ENCODE data around the gene SNX15.
"Not testable (repeated sequence)": the region's sequence is repeated elsewhere in the genome, so short reads cannot be mapped to it uniquely, and the experiment has no call there.

Gene SNX15

DNA sequence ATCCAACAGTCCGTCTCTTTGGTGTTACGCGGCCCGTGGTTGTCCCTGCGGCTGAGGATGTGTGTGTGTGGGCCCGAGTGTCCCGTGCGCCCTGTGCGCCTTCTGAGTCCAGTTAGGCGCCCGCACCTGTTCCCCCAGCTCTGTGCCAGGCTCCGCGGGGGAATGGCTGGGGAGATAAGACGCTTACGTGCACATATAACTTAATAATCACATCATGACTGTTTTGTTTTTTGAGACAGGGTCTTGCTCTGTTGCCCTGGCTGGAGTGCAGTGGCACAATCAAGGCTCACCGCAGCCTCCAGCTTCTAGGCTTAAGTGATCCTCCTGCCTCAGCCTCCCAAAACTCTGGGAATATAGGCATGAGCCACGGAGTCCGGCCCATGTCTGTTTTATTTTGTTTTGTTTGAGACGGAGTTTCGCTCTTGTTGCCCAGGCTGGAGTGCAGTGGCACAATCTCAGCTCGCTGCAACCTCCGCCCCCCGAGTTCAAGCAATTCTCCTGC lies 12.5 kb upstream of the SNX15 start:
- no peak for DNase-seq (ENCODE audit: low read depth in 3 of 3, low spot score in 1 of 3)

DNA sequence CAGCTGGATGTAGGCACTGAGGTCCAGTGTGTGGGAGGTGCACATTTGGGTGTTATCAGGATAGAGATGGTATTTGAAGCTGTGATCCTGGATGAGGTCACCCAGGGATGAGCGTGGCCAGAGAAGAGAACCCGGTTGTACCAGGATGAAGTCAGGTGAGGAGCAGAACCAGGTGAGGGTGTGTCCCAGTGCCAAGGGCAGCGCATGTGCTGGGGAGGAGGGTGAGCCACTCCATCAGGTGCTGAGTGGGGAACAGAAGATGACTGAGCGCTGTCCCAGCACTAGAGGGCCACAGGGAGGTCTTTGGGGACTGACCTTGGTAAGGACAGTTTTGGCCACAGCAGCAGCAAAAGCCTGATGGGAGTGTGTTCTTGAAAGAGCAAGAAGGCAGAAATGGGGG lies 10.5 kb upstream of the SNX15 start:
- DNase-seq (ENCODE audit: low read depth in 3 of 3, low spot score in 1 of 3): no peak

DNA sequence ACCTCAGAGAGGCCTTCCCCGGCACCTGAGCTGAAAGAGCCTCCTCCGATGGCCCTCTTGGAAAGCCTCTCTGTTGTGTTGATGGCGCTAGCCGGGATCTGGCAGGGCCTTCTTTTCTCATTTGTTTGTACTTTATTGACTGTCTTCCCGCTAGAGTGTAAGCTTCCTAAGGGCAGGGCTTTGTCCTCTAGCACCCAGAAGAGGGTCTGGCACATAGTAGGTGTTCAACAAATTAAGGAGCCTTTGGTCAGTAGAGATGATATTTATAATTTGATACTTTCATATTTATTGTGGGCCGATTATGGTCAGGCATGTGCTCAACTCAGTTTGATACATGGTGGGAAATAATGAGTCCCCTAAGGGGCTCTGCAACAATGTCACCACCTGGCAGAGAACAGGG lies 9.3 kb upstream of the SNX15 start:
- DNase-seq (ENCODE audit: low read depth in 3 of 3, low spot score in 1 of 3): no peak

DNA sequence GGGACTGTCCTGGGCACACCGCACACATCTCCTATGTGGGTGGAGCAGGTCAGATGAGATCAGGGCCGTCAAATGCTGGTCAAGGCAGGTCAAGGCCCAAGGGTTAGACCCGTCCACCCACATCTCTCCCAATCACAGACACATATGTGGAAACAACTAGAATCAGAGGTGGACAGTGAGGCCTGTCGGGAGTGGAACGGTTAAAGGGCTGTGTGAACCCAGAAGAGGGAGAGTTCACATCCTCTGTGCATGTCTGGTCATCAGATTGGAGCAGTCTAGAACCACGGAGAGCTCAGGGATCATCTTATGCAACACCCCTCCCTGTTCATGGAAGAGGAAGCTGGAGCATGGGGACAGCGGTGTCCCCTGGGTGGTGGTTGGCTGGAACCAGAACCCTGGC lies 7.4 kb upstream of the SNX15 start:
- DNase-seq (ENCODE audit: low read depth in 3 of 3, low spot score in 1 of 3): no peak

DNA sequence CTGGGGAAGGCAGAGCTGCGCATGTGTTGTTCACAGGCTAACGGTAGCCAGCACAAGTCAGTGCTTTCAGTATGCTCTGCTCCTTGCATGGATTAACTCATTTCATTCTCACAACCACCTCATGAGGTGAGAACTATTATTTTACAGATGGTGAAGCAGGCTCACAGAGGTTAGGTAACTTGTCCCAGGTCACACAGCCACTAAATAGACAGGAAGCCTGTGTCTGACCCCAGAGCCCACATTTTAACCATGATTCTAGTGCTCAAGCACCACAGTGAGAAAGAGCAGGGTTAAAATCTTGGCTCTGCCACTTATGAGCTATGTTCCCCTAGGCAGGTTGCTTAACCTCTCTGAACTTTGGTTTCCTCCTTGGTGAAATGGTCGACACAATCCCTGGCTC lies 6.2 kb upstream of the SNX15 start:
- DNase-seq (ENCODE audit: low read depth in 3 of 3, low spot score in 1 of 3): no peak

DNA sequence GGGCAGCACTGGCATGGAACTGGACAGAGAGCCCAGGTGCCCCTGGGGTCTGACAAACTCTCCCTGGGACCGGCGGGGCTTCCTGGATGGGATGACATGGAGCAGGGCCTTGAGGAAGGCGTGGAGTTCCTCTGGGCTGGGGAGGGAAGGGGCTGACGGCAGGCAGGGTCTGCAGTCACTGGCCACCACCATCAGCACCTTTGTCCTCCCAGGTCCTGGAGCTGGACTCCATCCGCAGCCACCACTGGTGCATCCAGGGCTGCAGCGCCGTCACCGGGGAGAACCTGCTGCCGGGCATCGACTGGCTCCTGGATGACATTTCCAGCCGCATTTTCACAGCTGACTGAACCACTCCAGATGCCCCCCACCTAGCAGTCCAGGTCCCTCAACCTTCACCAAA lies 5.7 kb upstream of the SNX15 start:
- DNase-seq (ENCODE audit: low read depth in 3 of 3, low spot score in 1 of 3): no peak

DNA sequence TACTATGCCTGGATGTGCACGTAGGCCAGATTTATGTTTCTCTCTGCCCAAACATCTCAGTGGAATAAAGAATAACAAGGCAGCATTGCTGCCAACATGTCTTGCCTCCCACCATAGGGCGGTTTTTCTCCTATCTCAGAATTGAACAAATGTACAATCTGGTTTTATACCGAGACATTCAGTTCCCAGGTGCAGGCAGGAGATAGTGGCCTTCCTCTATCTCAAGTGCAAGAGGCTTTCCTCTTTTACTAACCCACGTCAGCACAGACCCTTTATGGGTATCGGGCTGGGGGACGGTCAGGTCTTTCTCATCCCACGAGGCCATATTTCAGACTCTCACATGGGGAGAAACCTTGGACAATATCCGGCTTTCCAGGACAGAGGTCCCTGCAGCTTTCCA lies 3.7 kb upstream of the SNX15 start:
- not testable (repeated sequence) for DNase-seq (ENCODE audit: low read depth in 3 of 3, low spot score in 1 of 3)

DNA sequence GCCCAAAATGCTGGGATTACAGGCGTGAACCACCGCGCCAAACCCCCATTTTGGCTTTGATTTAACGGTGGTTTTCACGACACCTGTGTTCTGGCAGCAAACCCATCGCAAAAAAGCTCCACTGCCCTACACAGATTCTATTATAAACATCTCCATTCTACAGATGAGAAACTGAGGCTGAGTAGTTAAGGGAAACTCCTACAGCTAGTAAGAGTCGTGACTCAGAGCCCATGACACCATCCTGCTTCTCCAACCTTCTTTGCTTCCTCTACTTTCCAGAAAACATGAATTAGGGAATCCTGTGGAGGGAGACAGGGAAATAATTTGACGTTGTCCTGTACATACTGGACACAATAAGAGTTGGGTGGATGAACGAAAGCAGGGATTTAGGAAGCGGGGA lies 429 bp upstream of the SNX15 start:
- no peak for DNase-seq (ENCODE audit: low read depth in 3 of 3, low spot score in 1 of 3)

DNA sequence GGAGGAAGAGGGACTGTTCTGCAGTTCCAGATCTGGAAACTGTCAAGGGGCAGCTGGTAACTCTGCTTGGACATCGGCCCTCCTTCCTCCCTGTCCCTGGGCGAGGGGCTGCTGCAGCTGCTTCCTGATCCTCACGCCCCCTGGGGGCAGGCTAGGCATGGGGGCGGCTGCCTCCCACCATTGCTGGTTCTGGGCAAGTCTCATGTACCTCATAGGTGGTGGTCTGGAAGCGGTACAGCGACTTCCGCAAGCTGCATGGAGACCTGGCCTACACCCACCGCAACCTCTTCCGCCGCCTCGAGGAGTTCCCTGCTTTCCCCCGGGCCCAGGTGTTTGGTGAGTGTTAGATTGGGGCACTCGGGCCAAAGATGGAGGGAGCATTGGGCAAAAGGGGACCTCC lies 5.0 kb downstream of the SNX15 start:
- no peak for DNase-seq (ENCODE audit: low read depth in 3 of 3, low spot score in 1 of 3)

DNA sequence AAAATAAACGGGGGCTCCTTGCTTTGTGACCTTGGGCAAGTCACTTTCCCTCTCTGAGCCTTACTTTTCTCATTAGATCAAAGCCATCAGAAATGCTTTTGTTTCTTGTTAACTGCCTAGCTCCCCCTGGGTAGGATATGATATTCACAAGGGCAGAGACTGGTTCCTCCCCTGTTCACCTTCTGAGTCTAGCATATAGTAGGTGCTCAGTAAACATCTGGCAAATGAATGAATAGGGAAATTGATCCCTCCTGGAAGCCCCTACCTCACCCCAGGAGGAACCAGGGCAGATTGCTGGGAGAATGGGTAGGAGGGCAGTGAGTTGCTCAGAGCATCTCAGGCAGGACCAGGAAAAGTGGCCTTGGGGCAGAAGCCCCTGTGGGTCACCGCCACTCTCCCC lies 7.2 kb downstream of the SNX15 start:
- DNase-seq (ENCODE audit: low read depth in 3 of 3, low spot score in 1 of 3): no peak

DNA sequence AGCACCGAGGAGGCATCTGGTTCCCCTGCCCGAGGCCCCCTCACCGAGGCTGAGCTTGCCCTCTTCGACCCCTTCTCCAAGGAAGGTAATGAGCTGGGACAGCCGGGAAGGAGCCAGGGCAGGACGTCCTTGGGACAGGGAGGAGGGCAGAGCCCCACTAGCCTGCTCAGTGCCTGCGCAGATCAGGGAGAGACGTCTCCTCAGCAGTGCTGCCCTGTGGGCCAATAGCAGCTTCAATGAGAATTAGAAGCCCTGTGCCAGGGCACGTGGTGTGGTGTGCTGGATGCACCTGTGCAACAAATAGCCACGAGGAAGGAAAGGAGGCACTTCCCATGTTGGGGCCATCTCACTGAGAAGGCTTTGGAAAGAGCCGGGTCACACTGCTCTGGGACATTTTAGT lies 8.3 kb downstream of the SNX15 start:
- DNase-seq (ENCODE audit: low read depth in 3 of 3, low spot score in 1 of 3): no peak

DNA sequence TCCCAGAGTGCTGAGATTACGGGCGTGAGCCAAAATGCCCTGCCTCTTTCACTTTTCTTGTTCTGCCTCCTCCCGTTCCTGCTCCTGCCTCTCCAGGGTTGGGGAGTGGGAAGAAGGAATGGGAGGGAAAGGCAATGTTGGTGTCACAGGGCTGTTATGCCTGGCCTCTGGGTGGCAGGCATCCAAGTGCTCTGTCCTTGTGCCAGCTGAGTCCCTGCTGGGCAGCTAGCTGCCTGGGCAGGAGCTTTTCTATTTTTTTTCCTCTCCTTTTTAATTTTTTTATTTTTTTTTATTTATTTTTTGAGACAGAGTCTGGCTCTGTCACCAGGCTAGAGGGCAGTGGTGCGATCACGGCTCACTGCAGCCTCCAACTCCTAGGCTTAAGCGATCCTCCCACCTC lies 9.7 kb downstream of the SNX15 start:
- DNase-seq (ENCODE audit: low read depth in 3 of 3, low spot score in 1 of 3): no peak

DNA sequence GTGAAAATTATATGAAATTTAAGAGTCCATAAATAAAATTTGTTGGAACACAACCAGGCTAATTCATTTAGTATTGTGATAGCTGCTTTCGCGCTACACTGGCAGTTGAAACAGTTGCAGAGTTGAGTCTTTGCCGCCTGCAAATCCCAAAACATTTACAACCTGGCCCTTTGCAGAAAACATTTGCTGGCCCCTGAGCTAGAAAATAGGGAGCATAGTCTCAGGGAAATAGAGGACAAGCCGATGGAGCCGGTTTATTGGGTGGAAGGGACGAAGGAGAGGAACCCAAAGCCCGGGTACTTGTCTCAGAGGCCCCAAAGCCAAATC lies 13.2 kb downstream of the SNX15 start:
- no peak for DNase-seq (ENCODE audit: low read depth in 3 of 3, low spot score in 1 of 3)

DNA sequence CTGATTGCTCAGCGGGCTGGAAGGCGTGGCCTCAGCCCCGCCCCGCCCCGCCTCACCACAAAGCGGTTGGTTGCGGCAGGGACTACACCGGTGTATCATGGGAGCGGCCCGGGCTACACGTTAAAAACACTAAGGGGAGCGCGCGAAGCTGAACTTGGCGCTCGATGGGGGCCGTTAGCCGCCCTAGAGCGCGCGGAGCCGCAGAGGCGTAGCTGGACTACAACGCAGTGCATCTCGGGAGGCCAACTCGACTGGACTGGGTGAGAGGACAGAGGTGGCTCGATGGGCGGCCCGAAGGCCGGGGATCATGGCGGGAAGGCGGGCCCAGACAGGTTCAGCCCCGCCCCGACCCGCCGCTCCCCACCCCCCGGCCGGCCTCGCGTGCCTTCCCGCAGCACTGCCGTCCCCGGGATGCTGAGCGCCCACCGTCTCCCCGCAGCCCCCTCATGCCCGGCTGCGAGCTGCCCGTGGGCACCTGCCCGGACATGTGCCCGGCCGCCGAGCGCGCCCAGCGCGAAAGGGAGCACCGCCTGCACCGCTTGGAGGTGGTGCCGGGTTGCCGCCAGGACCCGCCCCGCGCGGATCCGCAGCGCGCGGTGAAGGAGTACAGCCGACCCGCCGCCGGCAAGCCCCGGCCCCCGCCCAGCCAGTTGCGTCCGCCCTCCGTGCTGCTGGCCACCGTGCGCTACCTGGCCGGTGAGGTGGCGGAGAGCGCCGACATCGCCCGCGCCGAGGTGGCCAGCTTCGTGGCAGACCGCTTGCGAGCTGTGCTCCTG lies 13.8 kb downstream of the SNX15 start, which contains the start of gene SAC3D1:
Gene SAC3D1, plus strand, starts transcription at position 364 of the 776 bp plus-strand sequence. Its CDS starts 83 bp downstream, at position 447.
- peak; percentile 66 to 69 (median 68) for DNase-seq (ENCODE audit: low read depth in 3 of 3, low spot score in 1 of 3)

DNA sequence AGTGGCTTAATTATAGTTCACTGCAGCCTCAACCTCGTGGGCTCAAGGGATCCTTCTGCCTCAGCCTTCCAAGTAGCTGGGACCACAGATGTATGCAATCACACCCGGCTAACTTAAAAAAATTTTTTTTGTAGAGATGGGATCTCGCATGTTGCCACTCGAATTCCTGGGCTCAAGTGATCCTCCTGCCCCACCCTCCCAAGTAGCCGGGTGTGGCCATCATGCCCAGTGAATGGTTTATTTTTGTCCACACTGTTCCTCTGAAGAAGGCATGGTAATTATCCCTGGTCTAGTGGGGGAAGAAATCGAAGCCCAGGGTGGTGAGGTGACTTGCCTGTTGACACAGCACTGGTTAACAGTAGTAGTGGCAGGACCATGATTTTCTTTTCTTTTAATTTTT lies 15.7 kb downstream of the SNX15 start:
- DNase-seq (ENCODE audit: low read depth in 3 of 3, low spot score in 1 of 3): no peak

DNA sequence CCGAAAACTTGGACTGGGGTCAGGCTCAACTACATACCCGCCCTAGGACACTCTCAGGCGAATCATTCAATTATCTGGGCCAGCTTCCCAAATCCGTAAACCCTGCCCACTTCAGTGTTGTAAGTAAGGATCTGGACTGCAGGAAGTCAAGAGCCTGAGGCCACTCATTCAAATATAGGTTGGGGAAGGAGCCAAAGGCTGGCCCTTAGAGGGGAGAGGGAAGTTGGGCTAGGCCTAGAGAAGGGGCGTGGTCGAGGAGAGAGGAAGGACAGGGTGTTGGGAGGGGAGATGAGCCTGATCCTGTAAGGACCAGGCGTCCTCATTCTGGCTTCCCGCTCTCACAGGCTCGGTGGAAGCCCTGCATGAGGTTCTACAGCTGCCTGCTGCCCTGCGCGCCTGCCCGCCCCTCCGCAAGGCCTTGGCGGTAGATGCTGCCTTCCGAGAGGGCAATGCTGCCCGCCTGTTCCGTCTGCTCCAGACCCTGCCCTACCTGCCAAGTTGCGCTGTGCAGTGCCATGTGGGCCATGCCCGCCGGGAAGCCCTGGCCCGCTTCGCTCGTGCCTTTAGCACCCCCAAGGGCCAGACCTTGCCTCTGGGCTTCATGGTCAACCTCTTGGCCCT lies 16.8 kb downstream of the SNX15 start:
- no peak for DNase-seq (ENCODE audit: low read depth in 3 of 3, low spot score in 1 of 3)

DNA sequence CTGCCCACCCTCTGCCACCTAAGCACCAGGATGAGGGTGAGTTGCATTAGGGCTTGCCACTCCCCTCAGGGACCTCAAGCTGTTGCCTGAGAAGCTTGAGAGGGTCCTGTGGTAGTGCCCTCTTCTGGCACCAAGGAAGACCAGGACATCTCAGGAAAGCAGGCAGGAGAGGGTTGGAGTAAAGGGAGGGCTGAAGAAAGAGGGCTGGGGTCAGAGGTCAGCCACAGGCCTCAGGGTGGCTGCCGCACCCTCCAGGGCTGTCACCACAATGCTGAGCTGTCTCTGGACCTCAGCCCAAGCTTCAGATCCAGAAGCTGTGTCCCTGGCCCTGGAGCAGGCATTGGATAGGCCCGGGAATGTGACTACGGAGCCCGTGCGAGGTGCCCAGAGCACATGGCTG lies 17.8 kb downstream of the SNX15 start:
- no peak for DNase-seq (ENCODE audit: low read depth in 3 of 3, low spot score in 1 of 3)

DNA sequence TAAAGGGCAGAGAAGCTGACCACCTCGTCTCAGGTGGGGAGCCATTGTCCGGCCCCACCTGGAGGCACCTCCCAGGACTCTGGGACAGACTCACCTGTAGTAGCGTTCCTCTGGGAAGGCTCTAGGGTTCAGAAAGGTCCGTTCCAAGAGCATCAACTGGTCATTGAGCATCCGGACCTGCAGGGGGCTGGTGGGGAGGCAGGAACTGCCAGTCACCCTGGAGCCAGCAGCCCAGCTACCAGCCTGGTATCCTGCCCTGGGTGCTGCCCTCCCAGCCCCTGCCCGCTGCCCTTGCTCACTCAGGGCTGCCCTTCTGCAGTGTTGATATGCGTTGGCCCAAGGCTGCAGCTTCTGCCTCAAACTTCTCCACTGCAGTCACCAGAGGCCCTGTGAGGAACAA lies 18.5 kb downstream of the SNX15 start:
- DNase-seq (ENCODE audit: low read depth in 3 of 3, low spot score in 1 of 3): no peak

DNA sequence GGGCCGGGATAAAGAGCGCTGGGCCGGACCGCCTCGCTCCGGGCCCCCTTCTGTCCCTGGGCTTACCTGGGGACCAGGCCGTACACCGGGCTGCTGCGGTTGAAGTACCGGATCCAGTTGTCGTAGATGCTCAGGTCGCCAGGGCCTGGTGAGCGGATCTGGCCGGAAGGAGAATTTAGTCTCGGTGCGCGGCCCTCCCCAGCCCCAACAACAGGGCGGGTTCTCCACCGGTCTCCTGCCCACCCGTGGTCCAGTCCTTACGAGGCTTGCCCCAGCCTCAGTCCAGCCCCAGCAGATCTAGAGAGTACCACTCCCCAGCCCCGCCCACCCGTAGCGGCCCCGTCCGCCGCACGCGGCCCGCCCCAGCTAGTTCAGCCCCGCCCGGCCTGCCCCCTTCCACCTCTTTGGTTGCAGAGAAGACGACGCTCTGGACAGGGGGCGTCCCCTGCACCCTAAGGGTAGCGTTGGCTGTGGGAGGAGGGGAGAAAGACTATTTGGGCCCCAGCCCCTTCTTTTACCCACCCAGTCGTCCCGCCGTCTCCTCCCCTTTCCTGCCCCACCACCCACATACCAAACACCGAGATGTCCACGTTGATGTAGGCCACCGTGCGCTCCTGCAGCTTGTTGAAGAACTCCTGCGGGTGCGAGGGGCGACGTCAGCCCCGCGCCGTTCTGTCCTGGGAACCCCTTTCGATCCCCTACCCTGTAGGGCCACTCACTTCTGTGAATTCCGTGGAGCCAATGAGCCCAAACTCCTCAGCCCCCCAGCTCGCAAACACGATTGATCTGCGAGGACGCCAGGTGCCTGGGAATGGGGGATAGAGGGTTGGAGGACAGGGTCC lies 20.6 kb downstream of the SNX15 start:
- peak in 1 of 3 donors; percentile 25 for DNase-seq (ENCODE audit: low read depth in 3 of 3, low spot score in 1 of 3)

DNA sequence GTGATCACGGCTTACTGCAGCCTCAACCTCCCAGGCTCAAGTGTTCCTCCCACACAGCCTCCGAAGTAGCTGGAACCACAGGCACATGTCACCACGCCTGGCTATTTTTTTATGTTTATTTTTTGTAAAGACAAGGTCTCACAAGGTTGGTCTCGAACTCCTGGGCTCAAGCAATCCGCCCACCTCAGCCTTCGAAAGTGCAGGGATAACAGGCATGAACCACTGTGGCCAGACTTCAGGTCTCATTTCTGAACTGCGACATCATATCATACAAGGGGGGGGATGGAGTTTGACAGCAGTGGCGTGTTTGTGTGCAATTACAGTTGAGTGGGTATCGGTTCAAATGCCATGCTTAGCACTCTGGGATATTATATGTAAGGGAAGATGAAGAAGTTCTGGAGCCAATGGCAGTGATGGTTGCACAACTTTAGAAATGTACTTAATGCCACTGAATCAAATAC lies 24.2 kb downstream of the SNX15 start:
- no peak for DNase-seq (ENCODE audit: low read depth in 3 of 3, low spot score in 1 of 3)

DNA sequence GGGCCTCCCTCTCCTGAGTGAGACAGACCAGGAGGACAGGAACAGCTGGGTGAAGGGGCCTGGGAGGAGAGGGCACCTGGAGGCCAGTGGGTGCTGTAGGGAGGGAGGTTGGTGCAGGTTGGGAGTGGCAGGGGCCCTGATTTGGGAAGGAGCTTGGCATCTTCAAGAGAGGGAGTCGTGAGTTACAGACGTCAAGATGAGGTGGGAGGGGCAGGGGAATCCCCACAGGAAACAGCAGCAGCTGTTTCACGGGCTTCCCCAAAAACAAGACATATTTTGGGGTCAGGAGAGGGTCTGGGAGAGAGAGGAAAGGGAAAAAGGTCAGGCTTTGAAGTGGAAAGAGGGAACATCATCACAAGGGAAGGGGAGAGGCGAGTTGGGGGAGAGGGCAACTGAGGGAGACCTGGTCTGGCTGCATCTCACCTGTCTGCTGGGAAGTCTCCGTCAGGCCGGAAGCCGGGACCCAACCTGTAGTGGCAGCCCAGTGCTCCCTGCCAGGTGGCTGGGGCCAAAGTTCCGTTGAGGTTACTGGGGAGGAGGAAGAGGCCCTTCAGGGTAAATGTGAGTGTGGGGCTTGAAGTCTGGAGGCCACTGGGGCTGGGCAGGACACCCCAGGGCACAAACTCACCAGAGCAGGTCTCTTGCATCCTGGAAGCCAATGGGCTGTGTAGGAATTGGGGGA lies 26.7 kb downstream of the SNX15 start:
- DNase-seq (ENCODE audit: low read depth in 3 of 3, low spot score in 1 of 3): no peak

Measured in stimulated activated CD4-positive, alpha-beta T cell treated with anti-CD3 and anti-CD28 coated beads, TNF-alpha, amount 100 ng/mL, for 1 hour (primary cell).